NCI-H2029 treated with DMSO at 0.1 percent for 48 hours (cell line): ENCODE measurements around the gene NFIA.

Experiments used
- DNase-seq: peaks from one replicate; lab custom pipeline; 2025; lab: John Stamatoyannopoulos, UW

NFIA gene

DNA sequence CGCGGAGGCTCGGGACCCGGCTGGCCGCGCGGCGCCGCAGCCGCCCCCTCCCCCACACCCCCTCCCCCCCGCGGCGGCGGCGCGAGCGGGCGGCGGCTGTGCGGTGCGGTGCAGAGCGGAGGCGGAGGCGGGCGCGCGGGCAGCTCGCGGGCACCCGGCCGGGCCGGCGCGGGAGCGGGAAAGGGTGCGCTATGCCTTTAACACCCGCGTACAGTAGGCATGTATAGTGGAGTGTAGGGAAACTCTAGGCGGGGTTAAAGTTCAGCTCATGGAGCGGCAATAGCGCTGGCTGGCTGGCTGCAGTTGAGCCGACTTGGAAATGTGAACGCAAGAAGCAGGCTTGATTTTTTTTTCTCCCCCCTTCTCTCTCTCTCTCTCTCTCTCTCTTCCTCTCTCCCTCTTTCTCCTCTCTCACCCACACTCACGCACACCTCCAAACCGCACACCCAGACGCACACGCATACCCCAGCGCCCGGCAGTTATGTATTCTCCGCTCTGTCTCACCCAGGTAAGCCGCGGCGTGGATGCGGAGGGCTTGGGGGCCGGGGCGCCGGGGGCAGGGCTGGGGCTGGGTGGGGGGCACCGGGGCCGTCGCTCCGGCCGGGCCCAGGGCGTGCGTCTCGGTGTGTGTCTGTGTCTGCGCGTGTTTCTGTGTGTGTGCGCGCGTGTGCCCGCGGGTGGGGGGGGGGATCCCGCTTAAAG is at the start of gene NFIA:
Gene NFIA (plus strand): TSS at position 251 of the 702 bp plus-strand sequence.
- peak; percentile 80 for DNase-seq

DNA sequence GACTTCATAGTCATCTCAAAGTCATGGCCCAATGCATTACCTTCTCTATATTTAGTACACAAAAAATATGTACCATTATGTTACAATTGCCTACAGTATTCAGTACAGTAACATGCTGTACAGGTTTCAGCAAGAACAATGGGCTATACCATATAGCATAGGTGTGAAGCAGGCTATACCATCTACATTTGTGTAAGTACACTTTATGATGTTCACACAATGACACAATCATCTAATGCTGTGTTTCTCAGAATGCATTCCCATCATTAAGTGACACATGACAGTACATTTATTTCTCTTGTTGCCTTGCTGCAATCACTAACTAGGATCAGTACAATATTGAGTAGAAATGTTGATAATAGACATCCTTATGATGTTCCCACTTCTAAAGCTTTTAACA is 46.5 kb upstream of the NFIA start:
- DNase-seq, result no peak

DNA sequence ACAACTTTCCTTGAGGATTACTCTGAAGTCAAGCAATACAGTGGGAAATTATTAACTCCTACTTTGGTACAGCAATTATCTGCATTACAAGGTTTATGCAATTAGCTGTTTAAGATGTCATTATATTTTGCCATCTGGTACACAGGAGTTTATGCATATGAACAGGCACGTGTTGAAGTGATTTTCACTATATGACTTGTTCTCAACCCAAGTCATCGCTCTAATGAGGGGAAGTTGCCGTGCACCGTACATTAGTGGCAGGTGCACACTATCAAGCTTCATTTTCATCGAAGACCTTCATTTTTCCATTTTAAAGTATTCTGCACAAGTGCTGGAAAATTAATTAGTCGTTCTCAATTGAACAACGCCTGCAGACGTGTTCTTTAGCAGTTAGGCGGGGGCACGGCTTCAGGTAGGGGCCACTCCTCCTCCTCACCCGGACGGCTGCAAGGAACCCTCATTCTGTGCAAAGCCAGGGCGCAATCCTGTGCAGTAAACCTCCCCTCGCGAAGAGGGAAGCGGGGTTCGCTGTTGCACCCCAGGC is 39.8 kb upstream of the NFIA start:
- DNase-seq, result no peak

DNA sequence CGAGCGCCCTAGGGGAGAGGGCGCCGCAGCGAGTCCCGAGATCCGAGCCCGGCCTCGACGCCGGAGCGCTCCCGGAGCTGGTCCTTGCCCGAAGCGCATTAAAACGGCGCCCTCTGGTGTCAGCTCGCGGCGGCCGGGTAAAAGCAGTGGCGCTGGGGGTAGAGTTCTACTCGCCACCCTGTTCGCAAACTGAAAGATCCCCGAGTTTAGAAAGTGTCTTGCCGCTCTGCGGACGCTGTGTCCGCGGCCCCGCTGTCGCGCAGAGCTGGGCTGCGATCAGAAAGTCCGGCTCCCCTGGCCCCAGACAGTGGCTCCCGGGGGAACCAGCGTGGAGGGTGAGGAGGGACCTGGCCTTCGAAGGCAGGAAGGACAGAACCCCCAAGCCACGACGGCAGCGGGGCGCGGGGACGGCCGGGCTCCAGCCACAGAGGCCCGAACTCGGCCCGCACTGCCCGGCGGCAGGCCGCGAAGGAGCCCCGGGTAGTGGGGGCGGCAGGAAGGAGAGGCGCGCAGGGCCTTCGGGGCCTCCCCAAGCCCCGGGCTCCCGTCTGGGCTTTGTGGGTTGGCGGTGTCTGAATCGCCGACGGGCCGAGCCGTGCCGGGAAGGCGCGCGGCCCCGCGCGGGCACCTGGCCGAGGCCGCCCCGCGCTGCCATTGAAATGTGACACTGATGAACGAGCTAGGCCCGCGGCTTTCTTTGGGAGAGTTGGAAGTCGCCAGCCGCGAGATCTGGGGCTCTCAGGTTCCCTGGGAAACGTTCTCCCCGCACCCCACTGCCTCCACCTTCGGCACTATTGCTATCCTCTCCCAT is 39.1 kb upstream of the NFIA start:
- DNase-seq, result peak; percentile 79

DNA sequence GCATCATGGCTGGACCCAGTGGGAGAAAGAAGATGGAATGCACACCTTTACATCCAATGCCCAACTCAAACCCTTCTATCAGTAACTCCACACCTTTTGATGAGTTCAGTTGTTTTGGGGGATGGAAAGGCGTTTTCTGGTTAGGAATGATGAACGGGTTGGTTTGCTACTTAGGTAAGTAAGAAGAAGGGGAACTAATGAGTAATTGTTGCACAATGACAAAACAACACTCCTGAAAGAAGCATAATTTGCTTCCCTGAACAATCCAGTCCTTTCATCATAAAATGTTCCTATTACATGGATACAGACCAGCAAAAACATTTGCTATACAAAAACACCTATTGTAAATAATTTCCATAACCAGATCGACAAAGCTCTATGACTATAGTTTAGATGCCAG is 35.9 kb upstream of the NFIA start:
- DNase-seq, result no peak

DNA sequence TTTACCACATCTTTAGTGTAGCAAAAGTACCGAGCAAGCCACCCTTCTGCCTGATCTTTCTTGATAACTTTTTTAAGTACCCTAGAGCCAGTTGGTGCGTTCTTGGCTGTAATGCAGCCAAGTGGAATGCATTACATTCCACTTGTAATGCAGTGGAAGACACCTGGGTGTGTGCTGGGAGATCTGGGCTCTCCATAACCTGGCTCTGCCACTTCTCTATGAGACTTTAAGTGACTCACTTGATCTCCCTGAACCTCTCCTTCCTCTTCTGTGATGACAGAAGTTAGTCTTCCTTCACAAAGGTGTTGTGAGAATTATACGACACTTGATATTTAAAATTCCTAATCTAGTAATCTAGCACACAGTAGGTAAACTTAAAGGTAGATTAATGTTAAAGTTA is 35.3 kb upstream of the NFIA start:
- no peak for DNase-seq

DNA sequence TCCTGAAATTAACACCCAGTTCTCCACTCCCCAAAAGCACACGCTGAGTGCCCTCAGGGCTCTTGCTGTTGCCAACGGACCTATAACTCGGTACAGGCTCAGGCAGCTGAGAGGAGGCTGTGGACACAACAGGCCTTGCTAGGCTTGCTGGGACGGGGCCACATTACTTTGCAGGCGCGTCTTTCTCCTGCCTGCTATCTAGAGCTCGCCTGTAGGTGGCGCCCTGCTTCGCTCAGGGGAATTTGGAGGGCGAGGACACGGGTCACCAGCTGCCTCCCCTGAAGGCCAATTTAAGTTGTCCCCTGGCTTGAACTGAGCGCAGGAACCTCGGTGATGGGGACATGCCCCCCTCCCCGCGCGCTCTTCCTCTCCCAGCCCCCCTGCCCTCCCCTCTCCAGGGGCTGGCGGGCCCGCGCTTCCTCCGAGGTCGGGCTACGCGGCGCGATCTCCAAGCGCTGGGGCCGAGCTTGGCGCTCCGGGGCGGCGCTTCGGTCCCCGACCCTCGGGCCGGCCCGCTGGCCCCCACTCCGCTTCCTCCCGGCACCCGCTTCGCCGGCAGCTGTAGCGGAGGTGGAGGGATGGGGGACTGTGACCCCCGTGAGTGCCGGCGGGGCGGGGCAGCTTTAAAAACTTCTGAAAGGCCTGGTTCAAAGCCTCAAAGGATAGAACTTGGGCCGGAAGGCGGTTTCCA is 32.4 kb upstream of the NFIA start:
- peak; percentile 96 for DNase-seq

DNA sequence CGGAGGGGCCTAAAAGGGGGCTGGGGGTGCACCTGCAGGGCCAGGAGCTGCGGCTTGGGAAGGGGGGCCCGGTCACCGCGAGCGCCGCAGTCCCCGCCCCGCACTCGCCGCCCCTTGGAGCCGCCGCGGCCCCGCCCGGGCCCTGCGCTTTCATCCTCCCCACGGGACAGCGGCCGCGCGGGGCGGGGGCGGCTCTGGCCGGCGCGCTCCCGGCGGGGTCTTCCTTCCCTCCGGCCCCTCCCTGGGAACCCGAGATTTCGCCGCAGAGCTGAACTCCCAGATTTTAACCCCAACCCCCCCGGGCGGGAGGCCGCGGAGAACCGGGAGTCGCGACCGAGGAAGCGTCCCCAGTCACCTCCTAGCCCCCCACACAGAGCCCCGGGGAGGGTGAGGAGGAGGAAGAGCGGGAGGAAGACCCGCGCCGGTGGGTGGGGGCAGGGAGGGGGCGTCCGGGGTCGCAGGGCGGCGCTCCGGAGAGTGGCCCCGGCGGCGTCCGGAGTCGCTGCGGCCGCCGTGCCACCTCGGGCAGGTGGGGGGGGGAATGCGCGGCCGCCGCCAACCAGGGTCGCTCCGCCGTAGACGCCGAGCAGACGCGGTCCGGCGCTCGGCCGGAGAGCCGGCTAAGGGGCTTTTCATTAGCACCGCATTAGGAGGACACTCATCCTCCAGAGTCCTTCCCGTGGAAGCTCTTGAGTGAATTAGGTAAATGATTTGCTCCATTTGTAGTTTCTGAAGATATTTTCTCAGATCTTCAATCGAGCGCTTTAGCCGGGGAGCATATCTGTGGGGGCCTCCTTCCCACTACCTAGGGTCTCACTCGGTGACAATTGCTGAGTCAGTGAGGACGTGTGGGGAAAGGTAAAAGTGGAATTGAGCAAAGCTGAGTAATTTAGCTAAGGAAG is 31.6 kb upstream of the NFIA start:
- peak; percentile 38 for DNase-seq

DNA sequence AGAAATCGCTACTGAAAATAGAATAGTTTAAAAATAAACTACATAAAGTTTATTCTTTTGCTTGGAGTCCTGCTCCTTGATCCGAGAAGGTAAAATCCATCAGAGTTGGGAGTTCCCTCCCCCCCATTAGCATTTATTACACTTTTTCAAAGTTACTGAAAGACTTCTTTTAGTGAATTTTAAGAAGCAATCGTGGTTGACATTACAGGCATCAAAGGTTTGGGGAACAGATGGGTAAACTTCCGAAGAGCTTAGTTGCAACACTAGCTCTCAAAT is 31.0 kb upstream of the NFIA start:
- DNase-seq, result peak; percentile 33

DNA sequence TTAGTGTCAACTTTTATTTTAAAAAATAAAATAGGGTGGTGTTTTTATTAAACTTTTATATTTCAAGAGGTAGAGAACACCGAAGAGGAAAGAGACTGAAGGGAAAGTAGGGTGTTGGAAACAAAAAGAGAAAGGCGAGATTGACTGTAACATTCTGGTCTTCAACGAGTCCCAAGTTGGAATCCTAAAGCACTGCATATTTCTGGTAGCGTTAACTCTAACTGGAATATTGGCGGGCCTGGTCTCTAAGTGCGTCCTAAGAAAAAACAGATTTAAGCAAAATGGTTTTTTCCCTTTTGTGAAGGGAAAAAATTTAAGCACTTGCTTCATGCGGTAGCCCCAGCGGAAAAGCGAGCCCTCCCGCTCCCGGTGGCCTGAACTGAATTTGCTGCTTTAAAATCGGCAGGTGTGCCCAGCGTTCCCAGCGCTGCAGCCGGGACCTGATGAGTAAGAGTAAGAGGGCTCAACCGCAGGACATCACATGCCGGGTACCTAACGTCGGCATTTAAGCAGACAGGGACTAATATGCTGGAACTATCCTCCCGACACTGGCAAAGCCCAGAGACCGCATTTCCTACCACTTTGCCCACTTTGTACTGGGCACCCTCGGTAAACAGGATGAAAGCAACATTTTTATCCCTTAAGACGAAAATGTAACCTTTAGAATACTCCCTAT is 30.5 kb upstream of the NFIA start:
- DNase-seq, result no peak

DNA sequence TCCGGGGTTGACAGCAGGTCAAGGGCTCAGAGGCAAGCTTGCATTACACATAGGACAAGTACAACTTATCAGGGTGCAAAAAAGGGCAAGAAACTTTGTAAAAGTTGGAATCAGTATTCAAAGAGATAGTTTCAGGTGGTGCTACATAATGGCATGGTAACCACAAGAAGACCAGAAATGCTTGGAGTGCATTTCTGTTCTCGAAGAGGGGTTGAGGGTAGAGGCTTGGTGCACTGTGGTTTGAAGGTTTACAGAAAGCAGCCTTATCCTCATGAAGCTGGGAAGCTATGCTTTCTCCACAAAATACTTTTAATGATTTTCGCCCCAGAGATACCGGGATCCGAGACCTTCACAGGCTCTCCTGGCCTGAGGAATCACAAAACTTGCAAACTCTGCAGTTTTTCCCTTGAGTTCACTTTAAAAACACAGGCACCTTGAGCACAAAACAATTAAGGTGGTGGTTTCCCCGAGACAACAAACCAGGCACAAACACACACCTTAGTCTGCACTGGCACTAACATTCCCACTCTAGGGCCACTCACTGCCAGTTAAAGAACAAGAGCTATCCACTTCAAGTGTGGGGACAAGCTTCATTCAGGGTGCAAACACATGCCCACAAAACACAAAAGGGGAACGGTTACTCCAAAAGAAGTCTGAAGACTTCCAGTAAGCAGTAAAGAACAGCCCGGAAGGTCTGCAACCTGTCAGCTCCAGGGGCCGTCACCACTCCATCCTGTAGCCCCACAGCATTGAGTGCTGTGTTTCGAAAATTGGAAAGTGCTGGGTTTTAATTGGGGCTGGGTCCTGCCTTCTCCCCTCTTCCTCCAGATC is 29.8 kb upstream of the NFIA start:
- DNase-seq, result peak; percentile 85

DNA sequence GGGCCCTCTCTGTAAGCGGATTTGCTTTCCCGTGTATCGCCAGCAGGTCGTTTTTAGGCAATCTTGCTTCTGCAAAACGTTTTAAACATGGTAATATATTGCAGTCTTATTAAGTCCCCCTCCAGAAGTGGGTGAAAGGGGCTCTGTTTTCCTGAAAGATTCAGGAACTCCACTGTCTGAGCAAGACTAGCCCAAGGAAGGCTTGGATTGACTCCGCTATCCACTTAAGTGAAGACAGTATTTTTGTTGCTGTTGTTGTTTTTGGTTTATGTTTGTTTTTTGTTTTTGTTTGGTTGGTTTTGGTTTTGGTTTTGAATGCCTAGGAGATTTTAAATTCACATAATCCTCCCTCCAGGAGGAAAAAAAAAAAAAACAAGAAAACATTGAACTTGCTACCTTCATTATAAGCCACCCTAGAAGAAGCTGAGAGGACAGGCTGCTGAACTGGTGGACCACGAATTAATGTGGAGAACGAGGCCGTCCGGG is 29.1 kb upstream of the NFIA start:
- DNase-seq, result peak; percentile 59

DNA sequence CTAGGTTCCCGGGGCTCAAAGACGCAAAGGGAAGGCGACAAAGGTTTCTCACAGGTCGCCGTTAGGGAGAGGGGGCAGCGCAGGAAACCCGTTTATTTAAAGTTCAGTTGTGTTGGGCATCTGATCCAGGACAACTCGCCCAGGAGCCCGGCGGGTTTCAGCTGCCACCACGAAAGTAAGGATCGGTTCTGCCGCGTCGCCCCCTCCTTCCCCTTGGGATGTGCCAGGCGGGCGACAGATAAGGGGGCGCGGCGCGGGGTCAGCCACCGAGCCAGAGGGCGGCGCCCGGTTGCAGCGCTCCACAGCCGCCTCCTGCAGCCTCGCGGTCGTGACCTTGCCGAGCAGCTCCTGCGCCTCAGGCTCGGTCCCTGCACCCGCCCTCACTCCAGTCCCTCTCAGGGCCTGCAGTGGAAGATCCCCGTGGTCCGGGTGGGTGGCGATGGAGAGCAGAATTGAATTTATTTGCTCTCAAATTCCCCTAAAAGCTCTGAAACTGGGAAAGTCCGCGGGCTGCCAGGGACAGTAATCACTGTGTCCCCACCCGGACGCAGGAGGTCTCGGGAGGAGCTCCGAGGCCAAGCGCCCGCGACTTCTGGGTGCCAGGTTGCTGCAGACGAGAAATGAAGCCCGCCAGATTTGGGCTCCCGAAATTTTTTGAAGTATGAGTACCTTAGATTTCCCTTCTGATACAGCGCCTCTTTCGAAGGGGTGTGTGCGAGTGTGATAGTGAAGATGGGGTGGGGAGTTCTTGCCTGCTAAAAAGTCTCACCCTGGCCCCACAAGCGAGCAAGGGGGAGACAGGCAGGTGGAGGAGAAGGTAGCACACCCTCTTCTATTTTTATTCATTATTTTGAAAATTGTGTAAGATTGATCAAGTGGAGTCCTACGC is 28.4 kb upstream of the NFIA start:
- no peak for DNase-seq

DNA sequence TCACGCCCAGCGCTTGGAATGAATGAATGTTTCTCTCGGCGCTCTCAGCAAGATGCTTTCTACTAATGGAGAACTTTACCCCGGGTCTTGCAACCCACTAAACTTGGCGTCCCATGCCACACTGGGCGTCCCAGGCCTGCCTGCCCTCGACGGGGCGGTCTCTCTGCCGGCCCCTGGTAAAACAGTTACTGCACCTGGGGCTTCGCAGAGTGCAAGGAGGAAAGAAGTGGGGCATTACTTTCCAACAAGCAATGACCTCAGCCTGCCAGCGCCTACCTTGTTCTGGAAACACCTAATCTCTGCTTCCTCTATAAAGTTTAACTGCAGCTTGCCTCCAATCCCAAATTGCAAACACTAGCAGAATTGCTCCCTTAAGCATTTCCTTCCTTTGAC is 27.8 kb upstream of the NFIA start:
- no peak for DNase-seq

DNA sequence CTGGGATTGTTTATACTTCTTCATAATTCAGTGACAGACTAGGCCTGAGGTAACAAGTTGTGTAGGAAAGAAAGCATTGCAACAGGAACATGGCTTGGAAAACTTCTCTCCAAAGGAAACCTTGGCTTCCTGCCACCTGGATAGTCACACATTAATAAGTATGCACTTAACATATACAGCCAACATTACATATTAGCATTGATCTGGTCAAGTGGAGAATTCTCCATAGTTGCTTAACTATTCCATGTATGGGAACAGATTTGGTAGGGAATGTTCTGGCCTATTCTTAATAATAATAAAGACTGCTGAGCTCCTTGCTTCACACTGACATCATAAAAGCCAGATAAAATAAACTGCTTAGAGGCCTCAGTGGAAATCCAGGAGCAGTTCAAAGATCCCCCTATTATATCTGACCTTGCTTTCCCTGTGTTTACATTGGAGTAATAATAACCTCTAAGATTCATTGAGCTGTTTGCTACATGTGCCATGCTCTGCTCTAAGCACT is 27.2 kb upstream of the NFIA start:
- DNase-seq, result peak; percentile 86

DNA sequence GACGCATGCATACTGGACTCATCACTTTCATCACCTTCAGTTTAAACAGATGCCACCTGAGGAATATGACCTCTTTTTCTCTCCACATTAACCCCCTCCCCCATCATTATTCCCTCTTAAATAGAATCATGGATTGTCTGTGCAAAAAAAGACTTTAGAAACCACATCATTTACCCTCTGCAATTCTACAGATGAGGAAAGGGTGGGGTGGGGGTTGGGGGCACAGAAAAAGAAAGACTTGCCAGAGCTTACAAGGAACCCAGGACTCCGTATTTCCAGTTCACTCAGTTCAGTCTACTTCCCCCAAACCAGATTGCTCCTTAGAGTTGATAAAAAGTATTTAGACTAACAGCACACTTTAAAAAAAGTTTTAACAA is 26.2 kb upstream of the NFIA start:
- peak; percentile 68 for DNase-seq

DNA sequence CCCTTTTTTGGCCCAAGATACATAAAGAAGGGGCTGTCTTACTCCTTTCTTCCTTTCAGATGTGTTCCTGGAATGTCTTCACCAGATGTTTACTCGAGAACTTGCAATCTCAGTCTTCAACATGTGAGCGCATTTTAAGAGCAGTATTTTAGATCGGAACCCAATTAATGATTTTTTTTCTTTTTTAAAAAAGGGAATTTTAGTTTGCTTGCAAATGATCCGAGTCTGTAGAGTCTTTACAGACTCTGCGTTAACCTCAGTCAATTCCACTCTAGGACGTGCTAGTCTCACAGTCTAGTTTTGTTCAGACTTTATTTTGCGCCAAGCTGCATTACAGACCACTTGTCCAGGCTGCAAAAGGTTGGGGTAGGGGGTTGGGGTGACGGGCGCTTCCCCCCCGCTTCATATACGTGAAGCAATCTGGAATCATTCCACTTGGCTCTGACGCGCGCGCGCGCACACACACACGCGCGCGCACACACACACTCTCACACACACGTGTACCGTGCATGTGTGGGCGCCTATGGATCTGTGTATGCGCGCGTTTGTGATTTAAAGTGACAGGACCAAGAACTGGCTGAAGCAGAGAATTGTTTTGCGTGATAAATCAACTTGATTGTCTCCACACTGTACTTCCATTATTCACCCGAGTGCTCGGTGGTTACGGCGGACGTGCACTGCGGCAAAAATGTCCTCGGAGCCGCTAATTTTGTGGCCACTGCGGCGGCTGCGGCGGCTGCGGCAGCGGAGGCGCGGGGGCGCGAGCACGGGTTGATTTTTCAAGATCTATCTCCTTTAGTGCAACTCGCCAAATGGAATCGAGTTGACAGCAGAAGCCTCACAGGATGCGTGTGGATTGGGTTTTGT is 25.6 kb upstream of the NFIA start:
- DNase-seq, result peak; percentile 86
